Activated T-helper 9 cell treated with anti-CD3 and anti-CD28 coated beads, Interleukin-2, amount 50 U/mL, for 16 hours (primary cell): ENCODE data around the gene VAV2.
"Not testable (repeated sequence)": the region's sequence is repeated elsewhere in the genome, so short reads cannot be mapped to it uniquely, and the experiment has no call there.

Experiments
- DNase-seq: peaks from one replicate; pipeline ENCODE4 v3.0.0-alpha.2; 2020; ENCODE audit warnings: low read depth

VAV2 gene

DNA sequence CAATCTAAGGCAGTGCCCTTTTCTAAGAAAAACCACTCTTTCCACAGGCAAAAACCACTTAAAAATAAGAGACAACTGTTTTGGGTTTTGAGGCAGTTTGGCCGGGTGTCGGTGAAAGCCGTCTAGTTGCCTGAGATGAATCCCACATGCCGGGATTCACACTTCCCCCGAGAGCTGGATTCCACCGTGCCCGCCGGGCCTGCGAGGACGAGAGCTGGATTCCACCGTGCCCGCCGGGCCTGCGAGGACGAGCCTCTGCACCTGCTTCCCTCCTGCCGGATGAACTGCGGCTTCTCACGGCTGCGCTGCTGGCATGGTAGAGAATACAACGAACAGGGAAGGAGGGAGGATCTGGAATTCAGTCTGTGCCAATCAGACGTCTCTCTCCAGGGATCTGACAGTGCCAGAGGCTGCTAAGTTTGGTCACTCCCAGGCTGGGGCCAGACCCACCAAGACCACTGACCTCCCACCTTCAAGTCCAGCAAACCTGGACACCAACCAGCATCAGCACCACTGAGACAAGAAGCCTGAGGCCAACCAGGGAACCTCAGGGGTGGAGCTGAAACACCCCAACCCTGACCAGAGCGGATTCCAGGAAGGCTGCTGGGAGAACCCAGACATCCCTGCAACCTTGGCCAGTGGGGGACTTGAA lies 23.0 kb downstream of the VAV2 start:
- no peak for DNase-seq

DNA sequence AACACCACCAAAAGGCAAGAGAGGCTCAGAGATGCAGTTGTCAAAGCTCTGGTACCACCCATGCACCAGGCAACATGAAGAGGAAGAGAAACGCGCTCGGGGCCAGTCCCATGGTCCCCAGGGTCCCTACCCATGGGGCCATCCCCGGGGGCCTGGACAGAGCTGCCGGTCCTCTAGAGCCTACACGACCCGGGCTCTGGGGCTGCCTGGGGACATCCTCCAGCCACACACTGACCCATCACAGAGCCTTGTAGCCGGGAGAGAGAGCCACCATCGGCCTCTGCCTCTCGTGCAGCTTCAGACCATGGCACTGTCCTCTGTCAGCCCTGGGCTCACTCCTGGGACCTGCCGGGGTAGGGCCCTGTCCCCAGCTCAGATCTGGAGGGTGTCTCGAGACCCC lies 23.7 kb downstream of the VAV2 start:
- DNase-seq = no peak

DNA sequence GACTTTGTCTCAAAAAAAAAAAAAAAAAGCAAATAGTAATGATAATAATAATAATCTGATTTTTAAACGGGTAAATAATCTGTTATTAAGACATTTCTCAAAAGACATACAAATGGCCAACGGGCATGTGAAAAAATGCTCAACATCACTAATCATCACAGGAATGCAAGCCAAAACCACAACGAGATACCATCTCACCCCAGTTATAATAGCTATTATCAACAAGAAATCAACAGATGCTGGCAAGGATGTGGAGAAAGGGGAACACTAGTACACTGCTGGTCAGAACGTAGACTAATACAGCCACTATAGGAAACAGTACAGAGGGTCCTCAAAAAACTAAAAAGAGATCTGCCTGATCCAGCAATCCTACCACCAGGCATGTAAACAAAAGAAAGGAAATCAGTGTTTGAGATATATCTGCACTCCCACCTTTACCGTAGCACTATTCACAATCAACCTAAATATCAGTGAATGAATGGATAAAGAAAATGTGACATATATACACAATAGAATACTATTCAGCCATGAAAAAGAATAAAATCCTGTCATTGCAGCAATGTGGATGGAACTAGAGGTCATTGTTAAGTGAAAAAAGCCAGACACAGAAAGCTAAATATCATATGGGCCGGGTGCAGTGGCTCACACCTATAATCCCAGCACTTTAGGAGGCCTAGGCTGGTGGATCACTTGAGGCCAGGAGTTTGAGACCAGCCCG lies 24.9 kb downstream of the VAV2 start:
- no peak for DNase-seq

DNA sequence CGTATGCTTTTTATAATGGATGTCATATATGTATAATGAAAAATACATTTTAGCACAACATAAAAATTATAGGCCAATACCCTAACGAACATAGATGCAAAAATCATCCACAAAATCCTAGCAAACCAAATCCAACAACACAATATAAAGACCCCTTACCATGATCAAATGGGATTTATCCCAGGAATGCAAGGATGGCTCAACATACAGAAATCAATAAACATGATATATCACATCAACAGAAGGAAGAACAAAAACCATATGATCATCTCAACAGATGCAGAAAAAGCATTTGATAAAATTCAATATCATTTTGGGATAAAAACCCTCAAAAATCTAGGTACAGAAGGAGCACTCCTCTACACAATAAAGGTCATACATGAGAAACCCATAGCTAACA lies 27.7 kb downstream of the VAV2 start:
- DNase-seq = no peak

DNA sequence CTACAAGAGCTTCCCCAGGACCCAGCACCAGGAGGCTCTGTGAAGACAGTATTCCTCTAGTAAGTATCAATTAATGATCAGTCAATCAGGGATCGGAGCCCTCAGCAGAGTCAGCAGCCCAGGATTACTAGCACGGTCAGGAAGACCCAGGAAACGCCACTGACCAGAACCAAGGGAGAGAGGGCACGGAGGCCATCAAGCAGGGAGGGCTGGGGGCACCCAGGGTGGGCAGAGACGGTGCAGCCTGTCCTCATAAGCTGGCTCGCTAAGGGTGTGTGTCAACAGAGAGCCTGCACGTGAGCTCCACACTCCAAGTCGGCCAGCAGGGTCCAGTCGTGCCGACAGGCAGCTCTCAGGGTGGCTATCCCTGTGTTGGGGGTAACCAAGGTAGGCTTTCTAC lies 29.0 kb downstream of the VAV2 start:
- no peak for DNase-seq

DNA sequence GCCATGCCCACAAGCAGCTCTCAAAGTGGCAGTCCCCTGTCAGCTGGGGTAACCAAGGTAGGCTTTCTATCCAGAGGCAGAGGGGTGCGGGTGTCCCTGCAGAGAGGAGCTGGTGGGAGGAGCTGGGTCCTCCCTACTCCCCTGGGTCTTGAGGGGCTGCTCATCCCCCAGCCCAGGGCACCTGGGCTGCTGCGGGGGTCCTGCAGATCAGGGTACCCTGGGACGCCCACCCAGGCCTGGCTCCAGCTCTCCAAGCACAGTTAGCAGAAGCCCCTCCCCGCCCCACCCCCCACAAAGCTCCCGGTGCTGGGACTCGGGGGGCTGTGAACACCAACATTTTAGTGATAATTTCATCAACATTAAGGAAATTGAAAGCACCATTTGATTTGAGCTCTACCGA lies 29.8 kb downstream of the VAV2 start:
- no peak for DNase-seq

DNA sequence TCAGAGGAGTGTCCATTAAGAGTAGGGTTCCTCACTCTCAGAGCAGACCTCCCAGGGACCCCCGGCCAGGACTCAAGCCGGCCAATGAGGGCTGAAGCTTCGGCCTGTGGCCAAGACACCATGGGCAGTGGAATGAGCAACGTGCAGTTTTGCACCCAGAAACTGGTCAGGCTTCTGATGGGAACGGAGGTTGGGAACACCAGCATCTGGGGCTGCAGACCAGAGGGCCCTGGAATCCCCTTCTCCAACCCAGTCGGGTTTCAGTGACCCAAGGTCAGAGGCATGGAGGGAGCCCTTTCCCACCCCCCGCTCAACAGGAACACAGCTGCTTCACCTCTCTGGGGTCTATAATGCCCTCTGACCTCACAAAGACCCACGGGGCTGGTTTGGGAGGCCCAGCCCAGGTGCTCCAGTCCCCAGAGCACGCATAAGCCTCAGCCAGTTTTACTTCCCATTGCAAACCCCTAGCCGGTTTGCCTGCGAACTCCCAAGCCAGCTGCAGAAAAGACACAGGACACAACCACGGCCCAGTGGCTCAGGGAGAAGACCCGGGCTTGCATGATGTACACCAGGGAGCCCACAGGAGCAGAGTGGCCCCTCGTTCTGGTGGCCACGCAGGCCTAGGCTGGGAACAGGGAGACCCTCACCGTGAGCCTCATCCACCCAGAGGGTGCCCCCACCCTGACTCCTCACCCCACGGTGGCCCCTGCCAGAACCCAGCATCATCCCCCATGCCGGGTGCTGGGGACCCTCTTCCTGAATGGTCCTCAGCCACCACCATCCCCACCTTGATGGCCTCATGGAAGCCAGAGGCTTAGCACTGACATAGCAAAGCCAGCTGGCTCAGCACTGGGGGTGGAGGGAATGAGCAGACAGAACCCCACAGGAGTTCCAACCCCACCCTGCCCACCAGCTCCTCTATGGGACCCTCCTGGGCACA lies 30.6 kb downstream of the VAV2 start:
- no peak for DNase-seq

DNA sequence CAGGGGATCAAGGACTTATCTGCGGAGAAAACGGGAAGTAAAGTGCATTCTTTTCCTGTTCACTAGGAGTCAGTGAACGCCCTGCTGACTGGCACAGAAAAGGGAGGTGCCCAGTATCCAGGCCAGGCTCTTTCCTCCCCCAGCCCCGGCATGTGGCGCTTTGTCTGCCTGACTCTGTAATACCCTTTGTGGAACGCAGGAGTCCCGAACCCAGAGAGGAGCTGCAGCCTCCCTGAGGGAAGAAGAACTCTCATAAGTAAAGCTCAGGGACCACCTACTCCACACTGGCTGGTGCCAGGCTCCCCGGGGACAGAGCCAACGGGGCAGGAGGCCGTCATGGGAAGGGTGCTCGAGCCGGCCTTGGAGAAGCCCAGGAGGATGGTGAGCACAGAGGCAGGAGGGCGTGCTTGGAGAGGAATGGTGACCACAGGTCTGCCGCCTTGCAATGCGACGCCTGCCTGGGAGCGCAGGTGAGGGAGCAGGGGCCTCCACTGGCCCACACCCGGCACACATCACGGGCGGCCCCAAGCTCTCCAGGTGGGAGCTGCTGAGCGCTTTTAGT lies 31.5 kb downstream of the VAV2 start:
- DNase-seq = no peak

DNA sequence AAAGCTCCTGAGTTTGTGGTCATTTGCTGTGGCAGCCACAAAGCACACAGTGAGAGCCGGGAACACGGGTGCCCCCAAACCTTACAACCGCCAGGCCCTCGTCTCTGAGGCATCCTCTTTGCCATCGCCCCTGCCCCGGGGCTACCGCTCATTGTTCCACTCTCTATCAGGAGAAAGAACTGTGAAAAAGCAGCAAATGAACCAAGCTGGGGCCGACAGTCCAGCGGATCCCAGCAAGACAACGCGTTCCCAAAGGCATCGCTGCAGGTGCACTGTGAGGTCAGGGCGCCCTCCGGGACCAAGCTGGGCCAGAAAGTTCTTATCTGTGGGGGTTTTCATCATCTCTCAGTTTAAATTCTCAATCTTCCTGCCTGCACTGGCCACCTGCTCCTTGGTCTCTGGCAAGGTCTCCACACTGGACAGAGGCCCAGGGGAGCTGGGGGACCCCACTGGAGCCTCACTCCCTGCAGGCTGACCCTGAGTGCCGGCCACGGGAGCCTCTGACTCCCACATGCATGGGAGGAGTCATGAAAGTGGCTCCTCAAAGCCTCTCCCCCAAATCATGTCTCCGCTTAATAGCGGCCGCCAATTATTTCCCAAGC lies 32.1 kb downstream of the VAV2 start:
- no peak for DNase-seq

DNA sequence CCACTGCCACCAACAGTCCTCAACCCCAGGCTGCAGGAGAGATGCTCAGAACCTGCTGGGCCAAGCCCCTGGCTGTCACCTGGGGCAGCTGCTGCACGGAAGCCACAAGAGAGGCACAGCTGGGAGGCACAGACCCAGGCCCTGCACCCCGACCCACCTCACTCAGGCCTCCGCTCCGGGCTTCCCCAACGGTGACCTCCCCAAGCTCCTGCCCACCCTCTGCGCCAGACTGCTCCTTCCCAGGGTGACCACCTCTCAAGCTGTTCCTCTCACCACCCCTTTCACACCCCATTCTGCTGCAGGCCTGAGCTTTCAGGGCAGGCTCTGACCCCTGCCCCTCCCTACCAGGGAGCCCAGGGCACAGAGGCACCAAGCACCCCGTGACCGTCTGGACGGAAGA lies 33.0 kb downstream of the VAV2 start:
- no peak for DNase-seq

DNA sequence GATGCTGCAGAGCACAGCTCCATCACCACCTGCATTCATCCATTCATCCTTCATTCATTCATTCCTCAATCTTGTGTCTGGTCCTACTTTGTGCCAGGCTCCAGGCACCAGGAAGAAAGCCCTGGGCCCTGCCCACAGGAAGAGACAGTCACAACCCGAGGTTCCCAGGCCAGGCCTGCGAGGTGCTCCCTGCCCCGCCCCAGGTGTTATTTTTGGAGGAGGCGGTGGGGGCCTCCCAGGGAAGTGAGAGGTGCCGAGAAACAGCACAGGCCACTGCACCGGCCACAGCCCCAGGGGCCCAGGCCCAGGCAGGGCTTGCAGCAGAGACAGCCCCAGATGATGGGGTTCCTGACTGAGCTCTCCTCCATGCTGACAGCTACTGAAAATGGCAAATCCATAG lies 33.4 kb downstream of the VAV2 start:
- DNase-seq = no peak

DNA sequence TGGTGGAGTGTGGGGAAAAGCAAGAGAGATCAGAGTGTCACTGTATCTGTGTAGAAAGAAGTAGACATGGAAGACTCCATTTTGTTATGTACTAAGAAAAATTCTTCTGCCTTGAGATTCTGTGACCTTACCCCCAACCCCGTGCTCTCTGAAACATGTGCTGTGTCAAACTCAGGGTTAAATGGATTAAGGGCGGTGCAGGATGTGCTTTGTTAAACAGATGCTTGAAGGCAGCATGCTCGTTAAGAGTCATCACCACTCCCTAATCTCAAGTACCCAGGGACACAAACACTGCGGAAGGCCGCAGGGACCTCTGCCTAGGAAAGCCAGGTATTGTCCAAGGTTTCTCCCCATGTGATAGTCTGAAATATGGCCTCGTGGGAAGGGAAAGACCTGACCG lies 34.4 kb downstream of the VAV2 start:
- not testable (repeated sequence) for DNase-seq

DNA sequence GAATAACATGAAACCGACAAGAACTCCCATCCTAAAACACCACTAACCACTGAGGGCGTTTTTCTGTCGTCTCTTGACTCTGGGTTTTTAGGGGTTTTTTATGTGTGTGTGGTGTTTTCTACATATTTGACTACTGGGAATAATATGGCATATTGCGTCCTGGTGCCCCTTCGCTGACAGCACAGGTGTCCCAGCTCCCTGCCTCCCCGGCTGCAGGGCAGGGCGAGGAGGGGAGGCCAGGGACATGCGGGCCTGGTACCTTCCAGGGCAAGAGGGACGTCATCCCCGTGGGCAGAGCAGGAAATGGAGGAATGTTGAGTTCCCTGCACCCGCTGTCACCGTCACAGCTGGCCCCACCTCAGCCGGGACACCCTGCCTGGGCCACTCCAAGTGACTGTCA lies 34.8 kb downstream of the VAV2 start:
- no peak for DNase-seq

DNA sequence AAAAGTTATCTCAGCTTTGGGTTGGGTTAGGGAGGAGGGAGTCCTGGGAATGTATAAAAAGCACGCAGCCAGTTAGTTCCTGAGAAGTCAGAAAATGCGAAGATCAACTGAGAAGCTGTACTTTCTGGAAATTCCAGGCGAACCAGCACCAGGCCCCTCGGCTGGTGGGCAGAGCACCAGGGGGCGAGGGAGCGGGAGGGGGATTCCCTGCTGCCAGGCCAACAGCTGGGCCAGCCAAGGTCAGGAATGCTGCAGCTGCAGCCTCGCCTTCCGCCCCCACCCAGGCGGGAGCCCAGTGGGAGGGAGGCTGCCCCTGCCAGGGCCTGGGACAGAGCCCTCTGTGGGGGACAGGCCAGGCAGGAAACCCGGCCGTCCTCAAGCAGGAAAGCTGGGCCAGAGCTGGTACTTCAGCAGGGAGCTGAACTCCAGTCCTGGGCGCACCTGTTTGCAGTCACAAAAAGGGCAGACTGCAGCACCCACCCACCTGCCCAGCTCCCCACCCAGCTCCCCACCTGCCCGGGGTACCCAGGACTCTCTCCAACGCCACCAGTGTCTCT lies 35.5 kb downstream of the VAV2 start:
- DNase-seq = no peak

DNA sequence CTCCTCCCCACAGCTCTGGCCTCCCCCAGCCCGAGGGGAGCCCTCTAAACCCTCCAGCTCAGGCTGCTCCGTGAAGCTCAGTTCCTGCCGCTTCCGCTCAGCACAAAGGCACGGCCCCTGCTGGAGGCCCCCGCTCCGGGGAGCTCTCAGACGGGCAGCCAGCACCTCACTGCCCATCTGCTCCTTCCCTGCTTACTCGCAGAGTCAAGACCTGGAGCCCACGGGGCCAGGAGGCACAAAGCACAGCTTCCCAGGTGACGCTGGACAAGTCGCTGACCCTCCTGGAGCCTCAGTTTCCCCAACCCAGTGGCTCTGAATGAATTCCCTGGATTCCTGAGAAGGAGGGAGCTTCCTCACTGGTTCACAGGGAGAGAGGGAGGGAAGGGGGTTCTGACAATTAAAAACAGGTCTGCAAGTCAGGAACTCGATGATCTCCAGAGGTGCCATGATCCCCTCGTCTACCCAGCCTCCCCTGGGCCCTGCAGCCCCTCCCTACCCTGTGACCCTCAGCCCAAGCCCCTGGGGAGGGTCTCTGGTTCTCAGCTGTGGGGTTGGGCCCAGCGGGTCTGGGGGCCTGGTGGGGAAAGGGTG lies 36.2 kb downstream of the VAV2 start:
- no peak for DNase-seq

DNA sequence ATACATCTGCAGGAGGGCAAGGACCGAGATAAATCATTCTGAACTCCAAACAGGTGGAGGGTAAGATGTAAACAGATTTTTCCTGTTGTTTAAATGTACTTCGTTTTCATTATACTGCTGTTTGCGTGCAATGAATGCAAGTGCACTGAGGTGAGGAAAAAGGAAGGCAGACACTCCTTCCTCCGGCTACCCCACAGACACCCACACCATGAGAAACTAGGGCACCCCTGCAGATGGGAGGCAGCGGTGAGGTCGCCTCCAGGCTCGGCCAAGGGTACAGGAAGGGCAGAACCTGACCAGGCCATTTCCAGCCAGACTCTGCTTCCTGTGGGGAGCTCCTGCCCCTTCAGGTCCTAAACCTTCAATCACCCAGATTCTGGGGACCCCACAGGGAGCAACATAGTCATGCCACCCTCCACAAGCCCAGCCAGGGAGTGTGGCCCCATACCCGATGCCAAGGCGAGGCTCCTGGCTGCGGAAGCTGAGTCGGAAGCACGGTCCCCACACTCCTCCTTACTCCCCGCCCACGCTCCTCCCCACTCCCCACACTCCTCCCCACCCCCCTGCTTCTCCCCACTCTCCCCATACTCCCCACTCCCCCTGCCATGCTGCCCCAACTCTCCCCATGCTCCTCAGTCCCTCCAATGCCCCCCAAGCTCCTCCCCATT lies 37.1 kb downstream of the VAV2 start:
- DNase-seq = no peak

DNA sequence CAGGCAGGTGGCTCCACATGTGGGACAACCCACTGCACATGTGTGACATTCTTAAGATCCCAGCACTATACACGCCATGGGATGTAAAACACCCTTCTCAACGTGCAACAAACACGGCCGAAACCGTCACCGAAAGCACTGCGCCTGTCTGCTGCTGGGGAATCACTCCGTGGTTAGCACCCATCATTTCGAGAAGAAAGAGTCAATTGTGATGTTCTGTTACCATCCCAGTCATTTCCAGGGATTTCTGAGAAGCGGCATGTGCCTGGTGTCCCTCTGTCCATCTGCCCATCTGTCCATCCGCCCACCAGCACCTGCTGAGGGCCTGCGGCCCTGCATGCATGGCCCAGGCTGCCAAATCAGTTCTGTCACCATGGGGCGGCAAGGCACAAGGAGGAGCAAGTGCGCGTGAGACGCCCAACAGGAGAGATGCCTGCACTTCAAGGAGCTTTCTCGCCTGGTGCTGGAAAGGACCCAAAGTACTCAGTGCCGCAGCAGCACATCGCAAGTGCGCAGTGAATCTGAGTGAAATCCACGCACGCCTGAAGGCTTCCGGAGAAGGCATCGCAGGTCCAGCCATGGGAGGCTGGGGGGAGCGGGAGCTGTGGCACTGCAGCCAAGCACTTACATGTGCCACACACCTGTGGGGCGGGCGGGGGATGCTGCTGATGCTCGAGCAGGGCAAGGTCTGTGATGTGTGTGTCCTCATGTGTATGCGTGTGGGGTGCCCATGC lies 38.0 kb downstream of the VAV2 start:
- no peak for DNase-seq

DNA sequence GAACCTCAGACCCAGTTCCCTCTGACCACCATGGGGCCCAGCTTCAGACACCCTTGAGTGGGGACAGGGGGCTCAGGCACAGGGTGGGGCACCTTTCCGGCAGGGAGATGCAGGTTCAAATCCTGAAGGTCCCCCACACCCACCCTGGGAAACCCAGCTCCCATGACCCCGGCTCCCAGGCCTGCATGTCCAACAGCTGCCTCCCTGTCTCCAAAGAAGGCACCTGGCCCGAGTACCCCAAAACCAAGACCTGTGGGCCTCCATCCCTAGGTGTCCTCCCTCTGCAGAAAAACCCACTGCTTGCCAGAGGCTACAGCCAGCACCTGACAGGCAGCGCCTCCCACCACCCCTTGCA lies 38.5 kb downstream of the VAV2 start:
- DNase-seq = no peak

DNA sequence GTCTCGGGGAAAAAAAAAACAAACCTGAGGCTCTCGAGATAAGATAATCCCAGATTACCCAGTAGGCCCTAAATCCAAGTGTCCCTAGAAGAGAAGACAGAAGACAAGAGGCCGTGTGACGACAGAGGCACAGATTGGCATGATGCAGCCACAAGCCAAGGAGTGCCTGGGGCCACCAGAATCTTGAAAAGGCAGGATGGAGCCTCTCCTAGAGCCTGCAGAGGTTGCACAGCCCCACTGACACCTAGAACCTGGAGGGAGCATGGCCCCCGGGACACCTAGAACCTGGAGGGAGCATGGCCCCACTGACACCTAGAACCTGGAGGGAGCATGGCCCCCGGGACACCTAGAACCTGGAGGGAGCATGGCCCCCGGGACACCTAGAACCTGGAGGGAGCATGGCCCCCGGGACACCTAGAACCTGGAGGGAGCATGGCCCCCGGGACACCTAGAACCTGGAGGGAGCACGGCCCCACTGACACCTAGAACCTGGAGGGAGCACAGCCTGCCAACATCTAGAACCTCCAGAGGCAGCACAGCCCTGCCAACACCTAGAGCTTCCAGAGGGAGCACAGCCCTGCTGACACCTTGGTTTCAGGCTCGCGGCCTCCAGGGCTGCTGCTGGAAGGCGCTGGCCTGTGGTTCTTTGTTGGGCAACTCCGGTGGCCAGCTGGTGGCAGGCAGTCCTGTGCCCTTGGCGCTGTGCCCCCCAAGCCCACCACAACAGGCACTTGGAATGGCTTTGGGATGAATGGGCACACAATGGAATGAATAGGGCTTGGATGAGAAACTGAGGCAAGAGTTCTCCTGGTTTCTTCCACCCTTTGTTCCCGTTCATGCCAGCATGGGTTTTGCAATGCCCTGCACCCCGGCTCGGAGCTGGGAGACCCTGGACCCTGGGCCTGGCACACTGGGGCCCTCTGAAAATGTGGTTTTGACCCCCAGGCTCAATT lies 39.2 kb downstream of the VAV2 start:
- DNase-seq = no peak
